SK-N-SH (cell line): ENCODE measurements around the gene LMNB1. TPM values are rescaled to one million over a fixed set of nuclear protein-coding genes. Genes with fewer than 3 reads are reported as not detected.

Source experiments
- CTCF ChIA-PET: fragments of 300-600, 350-600 bp; formaldehyde crosslinking; extraction: SDS; loops from one replicate; lab custom pipeline; 2021; lab: Yijun Ruan, JAX
- POLR2A ChIA-PET: fragments of 350-600 bp; sonication (Branson Sonifier 250); formaldehyde crosslinking; extraction: SDS; loops from one replicate; lab custom pipeline; 2020; ENCODE audit warnings: antibody characterized with exemption, inconsistent platforms; lab: Yijun Ruan, JAX
- DNase-seq: peaks from one replicate; pipeline ENCODE4 v3.0.0; 2012
- H2AFZ ChIP-seq: fragments of 200-600 bp; sonication (generic); 2 replicates; pipeline ENCODE4 v1.8.1; 2016; ENCODE audit warnings: antibody characterized with exemption, mild to moderate bottlenecking, low read depth
- H3F3A ChIP-seq: fragments of 200-600 bp; sonication (generic); replicated peaks from 2 replicates; pipeline ENCODE3; 2016; ENCODE audit warnings: antibody characterized with exemption, mild to moderate bottlenecking; ENCODE audit not compliant: insufficient read depth
- H3K27ac ChIP-seq, 2 experiments: fragments of 200-500 bp in 1 of 2; fragments of 200-600 bp in 1 of 2; sonication (Bioruptor generic) in 1 of 2; sonication (generic), shearing (Covaris generic) in 1 of 2; 2 replicates each; pipeline versions ENCODE4 v1.5.1 to v1.6.1; 2014 to 2016; ENCODE audit warnings: low read depth in 2 of 2, inconsistent platforms in 1 of 2, low read length in 1 of 2, mild to moderate bottlenecking in 1 of 2, mixed read lengths in 1 of 2
- H3K27me3 ChIP-seq: fragments of 200-600 bp; sonication (generic), shearing (Covaris generic); 2 replicates; pipeline ENCODE4 v1.6.1; 2016; ENCODE audit warnings: mixed run types; ENCODE audit not compliant: insufficient read depth
- H3K36me3 ChIP-seq, 2 experiments: fragments of 200-500 bp in 1 of 2; fragments of 200-600 bp in 1 of 2; sonication (Bioruptor generic) in 1 of 2; sonication (generic) in 1 of 2; replicated peaks in 1 of 2; 2 replicates each; pipeline versions ENCODE3 to v1.5.1; 2014 to 2016; ENCODE audit warnings: low read length in 1 of 2, mild to moderate bottlenecking in 1 of 2; ENCODE audit not compliant: insufficient read depth in 2 of 2, control insufficient read depth in 1 of 2
- H3K4me1 ChIP-seq, 2 experiments: fragments of 200-500 bp in 1 of 2; fragments of 200-600 bp in 1 of 2; sonication (Bioruptor generic) in 1 of 2; sonication (generic), shearing (Covaris generic) in 1 of 2; 2 replicates each; pipeline versions ENCODE4 v1.5.1 to v1.6.1; 2014 to 2016; ENCODE audit warnings: low read depth in 1 of 2, low read length in 1 of 2, mixed run types in 1 of 2; ENCODE audit not compliant: insufficient read depth in 2 of 2, control insufficient read depth in 1 of 2
- H3K4me2 ChIP-seq: fragments of 200-600 bp; sonication (generic), shearing (Covaris generic); 2 replicates; pipeline ENCODE4 v1.6.1; 2017; ENCODE audit warnings: mixed run types
- H3K4me3 ChIP-seq, 2 experiments: fragments of 200-500 bp in 1 of 2; fragments of 200-600 bp in 1 of 2; sonication (Bioruptor generic) in 1 of 2; sonication (generic), shearing (Covaris generic) in 1 of 2; 2 replicates each; pipeline versions ENCODE4 v1.5.1 to v1.8.1; 2014 to 2016; ENCODE audit warnings: low read depth in 2 of 2, inconsistent platforms in 1 of 2, low read length in 1 of 2, mild to moderate bottlenecking in 1 of 2, mixed read lengths in 1 of 2, moderate library complexity in 1 of 2
- H3K79me2 ChIP-seq: fragments of 200-600 bp; sonication (generic); 2 replicates; pipeline ENCODE4 v1.8.1; 2017; ENCODE audit warnings: mild to moderate bottlenecking; ENCODE audit not compliant: insufficient read depth
- H3K9ac ChIP-seq: fragments of 200-600 bp; sonication (generic); 2 replicates; pipeline ENCODE4 v1.6.1; 2017; ENCODE audit warnings: mixed run types
- H3K9me2 ChIP-seq: fragments of 200-600 bp; sonication (generic); 2 replicates; pipeline ENCODE4 v1.6.1; 2017; ENCODE audit warnings: mixed run types
- H3K9me3 ChIP-seq: fragments of 200-600 bp; sonication (generic); 2 replicates; pipeline ENCODE4 v1.6.1; 2017; ENCODE audit warnings: mixed run types, mild to moderate bottlenecking, moderate library complexity
- H4K20me1 ChIP-seq: fragments of 200-600 bp; sonication (generic); 2 replicates; pipeline ENCODE4 v1.6.1; 2017; ENCODE audit warnings: mild to moderate bottlenecking, mixed run types; ENCODE audit not compliant: insufficient read depth
- EP300 ChIP-seq, 2 experiments: IDR thresholded peaks; 2 replicates each; pipeline versions ENCODE4 v1.4.0 to v1.6.1; 2012; ENCODE audit warnings: borderline replicate concordance in 1 of 2, low read depth in 1 of 2, low read length in 1 of 2
- EZH2phosphoT487 ChIP-seq: fragments of 200-600 bp; sonication (generic); IDR thresholded peaks from 2 replicates; pipeline ENCODE4 v1.6.1; 2017; ENCODE audit warnings: low read depth, mixed run types, mild to moderate bottlenecking, antibody characterized with exemption, moderate library complexity, borderline replicate concordance
- FOSL2 ChIP-seq: IDR thresholded peaks from 2 replicates; pipeline ENCODE4 v1.4.0; 2012; ENCODE audit warnings: low read depth, mild to moderate bottlenecking, moderate library complexity, borderline replicate concordance
- GATA2 ChIP-seq: sonication (generic); formaldehyde crosslinking; IDR thresholded peaks from 2 replicates; pipeline ENCODE4 v1.5.0; 2020; ENCODE audit warnings: mild to moderate bottlenecking, missing genetic modification reagents
- JUND ChIP-seq: IDR thresholded peaks from 2 replicates; pipeline ENCODE4 v1.4.0; 2012
- MAX ChIP-seq: IDR thresholded peaks from 2 replicates; pipeline ENCODE4 v1.4.0; 2012; ENCODE audit warnings: low read depth
- MEF2A ChIP-seq: IDR thresholded peaks from 2 replicates; pipeline ENCODE4 v1.4.0; 2012; ENCODE audit warnings: low read depth, borderline replicate concordance
- RAD21 ChIP-seq: IDR thresholded peaks from 2 replicates; pipeline ENCODE4 v1.6.1; 2012; ENCODE audit warnings: mild to moderate bottlenecking, low read length
- SIN3A ChIP-seq: IDR thresholded peaks from 2 replicates; pipeline ENCODE4 v1.6.1; 2012; ENCODE audit warnings: low read depth, mild to moderate bottlenecking, low read length, moderate library complexity, borderline replicate concordance
- TCF12 ChIP-seq: IDR thresholded peaks from 2 replicates; pipeline ENCODE4 v1.4.0; 2012
- TEAD4 ChIP-seq: IDR thresholded peaks from 2 replicates; pipeline ENCODE4 v1.4.0; 2012; ENCODE audit warnings: mild to moderate bottlenecking, borderline replicate concordance; ENCODE audit not compliant: insufficient read depth
- USF1 ChIP-seq: IDR thresholded peaks from 2 replicates; pipeline ENCODE4 v1.4.0; 2012; ENCODE audit warnings: low read depth, borderline replicate concordance
- ZBTB33 ChIP-seq: IDR thresholded peaks from 2 replicates; pipeline ENCODE4 v1.4.0; 2012; ENCODE audit warnings: low read depth, borderline replicate concordance
- WGBS: methylation state at CpG from one replicate; pipeline ENCODE4 v1.1.6; 2017; ENCODE audit warnings: low lambda C conversion rate; 5-methylcytosine and 5-hydroxymethylcytosine counted together
- polyA plus RNA-seq, 3 experiments: library from polyadenylated mRNA; depleted of rRNA; stranded (reverse); fragments of >200 nt; gene quantifications; 2 replicates each; pipeline ENCODE4 v1.2.3, GENCODE V29; 2012
- TF ChIP-seq, protein P1 (sequence below): IDR thresholded peaks from 2 replicates; pipeline ENCODE4; 2012
- TF ChIP-seq, protein P2 (sequence below): fragments of 150-350 bp; IDR thresholded peaks from 2 replicates; pipeline ENCODE4 v1.6.1; 2016; ENCODE audit warnings: mild to moderate bottlenecking, low read depth, low read length
- TF ChIP-seq, protein P3 (sequence below): fragments of 200-600 bp; sonication (generic); IDR thresholded peaks from 2 replicates; pipeline ENCODE4 v1.6.1; 2017; ENCODE audit warnings: antibody characterized with exemption, mild to moderate bottlenecking, moderate library complexity

Gene LMNB1
- polyA plus RNA-seq, 1 of the 3 experiments (the other 2 are of a cell fraction), result 34.9 TPM

- 73% methylated on average over 6 of the region's 6 CpGs for WGBS
- Histone ChIP-seq H3K9me3 (no peaks in the 10 kb centered on the region), H3K4me2 (peak overlapping the region; percentile 60), H3K9me2 (no peaks in the 10 kb centered on the region), H3K9ac (peak overlapping the region; percentile 11; the same call in 1 of the 2 replicates), H4K20me1 (peaks cover 7% of the 10 kb centered on the region; the same call in 1 of the 2 replicates), H3K79me2 (peaks cover 67% of the 10 kb centered on the region), H2AFZ (0 out of 2 replicates have a peak overlapping the region, but pooled peaks have one; percentile 17), H3K4me1 (peaks cover 0 to 29% of the 10 kb centered on the region in 2 experiments; a peak in 3 of 4 replicates), H3K4me3 (no peak overlapping the region), H3F3A (peaks cover 55% of the 10 kb centered on the region), H3K36me3 (peaks cover 35 to 41% of the 10 kb centered on the region in 2 experiments), H3K27ac (peak overlapping the region; percentile 23 to 74; a peak in 3 of 4 replicates), H3K27me3 (no peaks in the 10 kb centered on the region)
- ChIA-PET CTCF (interaction anchor here (0.6 to 4.8 kb wide), 4 partner anchors 9 to 625 kb away, joined by 3 to 32 read pairs (median 4); no protein-coding TSS in a partner anchor), POLR2A (no interaction called here)
- DNase-seq, result no peak
- TF ChIP-seq, protein P1, sequence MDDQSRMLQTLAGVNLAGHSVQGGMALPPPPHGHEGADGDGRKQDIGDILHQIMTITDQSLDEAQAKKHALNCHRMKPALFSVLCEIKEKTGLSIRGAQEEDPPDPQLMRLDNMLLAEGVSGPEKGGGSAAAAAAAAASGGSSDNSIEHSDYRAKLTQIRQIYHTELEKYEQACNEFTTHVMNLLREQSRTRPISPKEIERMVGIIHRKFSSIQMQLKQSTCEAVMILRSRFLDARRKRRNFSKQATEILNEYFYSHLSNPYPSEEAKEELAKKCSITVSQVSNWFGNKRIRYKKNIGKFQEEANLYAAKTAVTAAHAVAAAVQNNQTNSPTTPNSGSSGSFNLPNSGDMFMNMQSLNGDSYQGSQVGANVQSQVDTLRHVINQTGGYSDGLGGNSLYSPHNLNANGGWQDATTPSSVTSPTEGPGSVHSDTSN, result peak; percentile 81
- TF ChIP-seq, protein P2, sequence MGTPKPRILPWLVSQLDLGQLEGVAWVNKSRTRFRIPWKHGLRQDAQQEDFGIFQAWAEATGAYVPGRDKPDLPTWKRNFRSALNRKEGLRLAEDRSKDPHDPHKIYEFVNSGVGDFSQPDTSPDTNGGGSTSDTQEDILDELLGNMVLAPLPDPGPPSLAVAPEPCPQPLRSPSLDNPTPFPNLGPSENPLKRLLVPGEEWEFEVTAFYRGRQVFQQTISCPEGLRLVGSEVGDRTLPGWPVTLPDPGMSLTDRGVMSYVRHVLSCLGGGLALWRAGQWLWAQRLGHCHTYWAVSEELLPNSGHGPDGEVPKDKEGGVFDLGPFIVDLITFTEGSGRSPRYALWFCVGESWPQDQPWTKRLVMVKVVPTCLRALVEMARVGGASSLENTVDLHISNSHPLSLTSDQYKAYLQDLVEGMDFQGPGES, result no peak
- no peak for TF ChIP-seq SIN3A
- peak; percentile 80 for TF ChIP-seq JUND
- TF ChIP-seq FOSL2, result peak; percentile 79
- TF ChIP-seq EP300 (IDR thresholded peaks at IDR 0.05; ENCODE audit: borderline replicate concordance in 1 of 2, low read depth in 1 of 2, low read length in 1 of 2), result peak in 1 of 2 experiments; percentile 64; a peak in 1 of 4 replicates
- TF ChIP-seq USF1, result no peak
- no peak for TF ChIP-seq EZH2phosphoT487
- peak; percentile 40; the same call in 1 of the 2 replicates for TF ChIP-seq MEF2A
- peak; percentile 69 for TF ChIP-seq TCF12
Measured at GRCh38 chr5:126811515-126812198, 34.7 kb downstream of the LMNB1 start.

DNA sequence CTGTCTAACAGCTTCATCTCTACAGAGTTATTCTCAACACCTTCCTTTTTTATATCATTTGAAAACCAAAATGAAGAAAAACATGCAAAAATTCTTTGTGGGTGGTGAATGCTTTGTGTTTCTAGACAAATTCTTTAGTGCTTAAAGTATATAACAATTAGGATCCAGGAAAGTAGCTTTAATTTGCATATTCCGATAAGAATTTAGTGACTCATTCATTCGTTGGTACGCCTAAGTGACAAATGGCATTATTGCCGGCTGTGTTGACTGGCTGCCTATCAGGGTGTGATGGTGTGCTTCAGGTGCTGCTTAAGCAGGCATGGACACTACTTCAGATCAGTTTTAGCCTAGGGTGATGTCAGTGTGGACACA is 35.2 kb downstream of the LMNB1 start:
- Histone ChIP-seq H3K9me3 (no peaks in the 10 kb centered on the region), H4K20me1 (peaks cover 7% of the 10 kb centered on the region; the same call in 1 of the 2 replicates), H3K4me2 (peak overlapping the region; percentile 60), H3K27ac (peak overlapping the region in 1 of 2 experiments; percentile 74; a peak in 3 of 4 replicates), H3K27me3 (no peaks in the 10 kb centered on the region), H3K9me2 (no peaks in the 10 kb centered on the region), H3K4me3 (no peak overlapping the region), H3K79me2 (peaks cover 69% of the 10 kb centered on the region), H3F3A (peaks cover 51% of the 10 kb centered on the region), H3K9ac (peak overlapping the region; percentile 11; the same call in 1 of the 2 replicates), H3K4me1 (peaks cover 0 to 29% of the 10 kb centered on the region in 2 experiments; a peak in 3 of 4 replicates), H2AFZ (0 out of 2 replicates have a peak overlapping the region, but pooled peaks have one; percentile 17), H3K36me3 (peaks cover 35 to 46% of the 10 kb centered on the region in 2 experiments)
- ChIA-PET POLR2A (no interaction called here), CTCF (interaction anchor here (0.6 to 4.8 kb wide), 3 partner anchors 10 to 625 kb away, joined by 3 to 32 read pairs (median 4); no protein-coding TSS in a partner anchor)
- 99% methylated on average over 4 of the region's 4 CpGs for WGBS
- no peak for TF ChIP-seq MAX
- TF ChIP-seq, protein P2, result no peak
- TF ChIP-seq TCF12, result no peak
- TF ChIP-seq RAD21, result no peak
- no peak for TF ChIP-seq ZBTB33
- no peak for TF ChIP-seq TEAD4
- TF ChIP-seq GATA2, result no peak
- TF ChIP-seq, protein P3, sequence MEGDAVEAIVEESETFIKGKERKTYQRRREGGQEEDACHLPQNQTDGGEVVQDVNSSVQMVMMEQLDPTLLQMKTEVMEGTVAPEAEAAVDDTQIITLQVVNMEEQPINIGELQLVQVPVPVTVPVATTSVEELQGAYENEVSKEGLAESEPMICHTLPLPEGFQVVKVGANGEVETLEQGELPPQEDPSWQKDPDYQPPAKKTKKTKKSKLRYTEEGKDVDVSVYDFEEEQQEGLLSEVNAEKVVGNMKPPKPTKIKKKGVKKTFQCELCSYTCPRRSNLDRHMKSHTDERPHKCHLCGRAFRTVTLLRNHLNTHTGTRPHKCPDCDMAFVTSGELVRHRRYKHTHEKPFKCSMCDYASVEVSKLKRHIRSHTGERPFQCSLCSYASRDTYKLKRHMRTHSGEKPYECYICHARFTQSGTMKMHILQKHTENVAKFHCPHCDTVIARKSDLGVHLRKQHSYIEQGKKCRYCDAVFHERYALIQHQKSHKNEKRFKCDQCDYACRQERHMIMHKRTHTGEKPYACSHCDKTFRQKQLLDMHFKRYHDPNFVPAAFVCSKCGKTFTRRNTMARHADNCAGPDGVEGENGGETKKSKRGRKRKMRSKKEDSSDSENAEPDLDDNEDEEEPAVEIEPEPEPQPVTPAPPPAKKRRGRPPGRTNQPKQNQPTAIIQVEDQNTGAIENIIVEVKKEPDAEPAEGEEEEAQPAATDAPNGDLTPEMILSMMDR, result no peak
- TF ChIP-seq SIN3A, result no peak
- no peak for DNase-seq
